Endodermal cell (in vitro differentiated cells): ENCODE data around the gene ZFP69. TPM values are rescaled to one million over a fixed set of nuclear protein-coding genes. Genes with fewer than 3 reads are reported as not detected.

Experiments
- DNase-seq: peaks from one replicate; pipeline ENCODE4 v3.0.0-alpha.2; 2017
- H3K27ac ChIP-seq: 2 replicates; pipeline ENCODE4 v1.5.1; 2013; ENCODE audit warnings: mild to moderate bottlenecking, low read depth, low read length, moderate library complexity
- H3K27me3 ChIP-seq: 2 replicates; pipeline ENCODE4 v1.6.1; 2013; ENCODE audit warnings: mild to moderate bottlenecking, low read length, moderate library complexity; ENCODE audit not compliant: insufficient read depth, control insufficient read depth, poor library complexity, severe bottlenecking
- H3K36me3 ChIP-seq: 2 replicates; pipeline ENCODE4 v1.7.0; 2013; ENCODE audit warnings: mild to moderate bottlenecking, low read length, moderate library complexity; ENCODE audit not compliant: control insufficient read depth, insufficient read depth
- H3K4me1 ChIP-seq: one replicate; pipeline ENCODE4 v1.7.0; 2013; ENCODE audit warnings: low read length; ENCODE audit not compliant: control insufficient read depth, insufficient read depth
- H3K4me3 ChIP-seq: 2 replicates; pipeline ENCODE4 v1.5.1; 2013; ENCODE audit warnings: mild to moderate bottlenecking, low read length, moderate library complexity
- H3K9ac ChIP-seq: 2 replicates; pipeline ENCODE4 v1.6.1; 2013; ENCODE audit warnings: mild to moderate bottlenecking, low read length, moderate library complexity; ENCODE audit not compliant: poor library complexity, severe bottlenecking; ENCODE audit errors: extremely low read depth
- H3K9me3 ChIP-seq: 2 replicates; pipeline ENCODE4 v1.6.1; 2013; ENCODE audit warnings: mild to moderate bottlenecking, low read length, moderate library complexity; ENCODE audit not compliant: control insufficient read depth
- H3K27ac Mint-ChIP-seq: 2 replicates; pipeline ENCODE4 v1.8.0; 2020; ENCODE audit warnings: mixed read lengths
- H3K27me3 Mint-ChIP-seq: 2 replicates; pipeline ENCODE4 v1.8.0; 2021; ENCODE audit warnings: mild to moderate bottlenecking, mixed read lengths; ENCODE audit not compliant: insufficient read depth
- H3K36me3 Mint-ChIP-seq: 2 replicates; pipeline ENCODE4 v1.8.0; 2020; ENCODE audit warnings: low read depth, mixed read lengths
- H3K4me1 Mint-ChIP-seq: 2 replicates; pipeline ENCODE4 v1.8.0; 2020; ENCODE audit warnings: mixed read lengths
- H3K4me3 Mint-ChIP-seq: 2 replicates; pipeline ENCODE4 v1.8.0; 2020; ENCODE audit warnings: mild to moderate bottlenecking, moderate library complexity, mixed read lengths
- H3K9me3 Mint-ChIP-seq: 2 replicates; pipeline ENCODE4 v1.8.0; 2020; ENCODE audit warnings: mild to moderate bottlenecking, mixed read lengths
- WGBS, 2 experiments: methylation state at CpG; one replicate each; pipeline versions ENCODE4 v1.1.5 to v1.1.7; 2013; ENCODE audit warnings: missing lambda C conversion rate in 2 of 2, mixed read lengths in 1 of 2; ENCODE audit not compliant: insufficient coverage in 1 of 2, insufficient read length in 1 of 2; 5-methylcytosine and 5-hydroxymethylcytosine counted together
- long read RNA-seq, 4 experiments: library from polyadenylated mRNA in 2 of 4; library from RNA in 1 of 4; library from capped mRNA in 1 of 4; stranded (forward) in 3 of 4; unstranded in 1 of 4; transcript quantifications; one replicate each; pipeline ENCODE4 v2.0.0, GENCODE V29; 2020 to 2021; ENCODE audit warnings: inconsistent platforms in 1 of 4
- polyA plus RNA-seq, 2 experiments: library from polyadenylated mRNA; stranded (reverse); fragments of 50-300 nt; gene quantifications; one replicate each; pipeline ENCODE4 v1.2.3, GENCODE V29; 2013
- total RNA-seq, 2 donors: library from RNA; stranded (reverse); fragmentation: NEBNext Ultra II Directional in 1 of 2; extraction: Animal tissue kit (Norgen Biotek cat#: 25700) in 1 of 2; gene quantifications; 2 replicates in 1 of 2; 3 replicates in 1 of 2; pipeline ENCODE4 v1.2.1, GENCODE V29; 2021
- TF ChIP-seq, protein P1 (sequence below): fragments of 200-600 bp; sonication (generic); conservative IDR thresholded peaks from 2 replicates; pipeline ENCODE4 v1.5.0; 2021; ENCODE audit warnings: antibody characterized with exemption, mild to moderate bottlenecking

ZFP69 gene
- 1 to 10 TPM; 4.9 to 6.0 TPM for total RNA-seq
- 5.8 TPM for polyA plus RNA-seq (2013, experiment 1 of 2)
- polyA plus RNA-seq (2013, experiment 2 of 2), result 6.2 TPM
- long read RNA-seq, experiment 1, partial matches to known transcripts, result 1 of 7 reads
- long read RNA-seq, experiment 1, other reads (novel, unspliced or antisense), result 5 of 7 reads
- long read RNA-seq, experiment 2, partial matches to known transcripts, result 0 of 12 reads
- long read RNA-seq, experiment 2, other reads (novel, unspliced or antisense), result 8 of 12 reads
- long read RNA-seq, experiment 3, result 0 reads
- long read RNA-seq, experiment 4, result 0 reads

DNA sequence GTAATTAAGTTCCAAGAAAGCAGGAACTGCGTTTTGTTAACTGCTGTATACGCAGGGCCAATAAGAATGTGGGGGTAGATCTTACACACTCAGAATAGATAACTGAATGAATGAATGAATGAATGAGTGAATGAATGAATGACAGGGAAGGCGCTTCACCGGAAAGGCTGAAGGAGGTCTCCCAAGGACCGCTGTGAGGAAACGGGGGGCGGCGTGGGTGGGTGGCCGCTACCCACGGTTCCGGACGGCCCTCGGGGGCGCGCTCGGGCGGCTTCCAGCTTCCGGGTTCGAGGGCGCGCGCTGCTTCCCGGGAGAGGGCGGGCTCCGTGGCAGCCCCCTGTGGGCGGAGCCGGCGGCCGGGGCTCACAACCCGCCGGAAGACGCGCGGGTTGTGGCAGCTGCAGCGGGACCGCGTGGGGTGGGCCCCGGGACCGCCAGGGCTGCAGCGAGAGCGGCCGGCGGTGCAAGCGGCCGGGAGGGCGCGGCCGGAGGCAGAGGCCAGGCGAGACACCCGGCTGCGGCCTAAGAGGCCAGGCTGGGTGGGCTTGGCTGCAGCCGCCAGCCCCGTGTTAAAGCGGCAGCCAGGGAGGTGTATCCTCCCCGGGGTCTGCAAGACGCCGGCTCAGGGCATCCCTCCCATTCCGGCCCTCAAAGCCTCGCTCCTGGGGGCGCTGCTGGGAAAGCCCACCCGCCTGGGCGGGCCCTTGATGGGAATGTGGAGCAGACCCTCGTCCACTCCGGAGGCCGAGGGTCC lies at the start of gene ZFP69:
Gene ZFP69 (plus strand): TSS at position 367 of the 754 bp plus-strand sequence. CDS start 2,072 bp downstream, outside the sequence.
- Mint-ChIP-seq H3K27ac (no peak within 1 kb of the TSS), H3K4me1 (peaks cover 7% of the 10 kb centered on the region), H3K36me3 (peaks cover 19% of the 10 kb centered on the region), H3K9me3 (peaks cover 26% of the 10 kb centered on the region), H3K27me3 (peaks cover 2% of the 10 kb centered on the region), H3K4me3 (peak within 1 kb of the TSS; percentile 73)
- WGBS, 2 experiments, result 1 to 2% methylated on average over 23 to 65 of the region's 65 CpGs
- Histone ChIP-seq H3K9ac (peak within 1 kb of the TSS; percentile 36), H3K27ac (peak within 1 kb of the TSS; percentile 40), H3K4me3 (peak within 1 kb of the TSS; percentile 91), H3K27me3 (no peaks in the 10 kb centered on the region), H3K9me3 (peaks cover 31% of the 10 kb centered on the region), H3K4me1 (no peaks in the 10 kb centered on the region), H3K36me3 (peaks cover 15% of the 10 kb centered on the region)
- TF ChIP-seq, protein P1, sequence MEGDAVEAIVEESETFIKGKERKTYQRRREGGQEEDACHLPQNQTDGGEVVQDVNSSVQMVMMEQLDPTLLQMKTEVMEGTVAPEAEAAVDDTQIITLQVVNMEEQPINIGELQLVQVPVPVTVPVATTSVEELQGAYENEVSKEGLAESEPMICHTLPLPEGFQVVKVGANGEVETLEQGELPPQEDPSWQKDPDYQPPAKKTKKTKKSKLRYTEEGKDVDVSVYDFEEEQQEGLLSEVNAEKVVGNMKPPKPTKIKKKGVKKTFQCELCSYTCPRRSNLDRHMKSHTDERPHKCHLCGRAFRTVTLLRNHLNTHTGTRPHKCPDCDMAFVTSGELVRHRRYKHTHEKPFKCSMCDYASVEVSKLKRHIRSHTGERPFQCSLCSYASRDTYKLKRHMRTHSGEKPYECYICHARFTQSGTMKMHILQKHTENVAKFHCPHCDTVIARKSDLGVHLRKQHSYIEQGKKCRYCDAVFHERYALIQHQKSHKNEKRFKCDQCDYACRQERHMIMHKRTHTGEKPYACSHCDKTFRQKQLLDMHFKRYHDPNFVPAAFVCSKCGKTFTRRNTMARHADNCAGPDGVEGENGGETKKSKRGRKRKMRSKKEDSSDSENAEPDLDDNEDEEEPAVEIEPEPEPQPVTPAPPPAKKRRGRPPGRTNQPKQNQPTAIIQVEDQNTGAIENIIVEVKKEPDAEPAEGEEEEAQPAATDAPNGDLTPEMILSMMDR, result no peak
- DNase-seq, result peak; percentile 85

DNA sequence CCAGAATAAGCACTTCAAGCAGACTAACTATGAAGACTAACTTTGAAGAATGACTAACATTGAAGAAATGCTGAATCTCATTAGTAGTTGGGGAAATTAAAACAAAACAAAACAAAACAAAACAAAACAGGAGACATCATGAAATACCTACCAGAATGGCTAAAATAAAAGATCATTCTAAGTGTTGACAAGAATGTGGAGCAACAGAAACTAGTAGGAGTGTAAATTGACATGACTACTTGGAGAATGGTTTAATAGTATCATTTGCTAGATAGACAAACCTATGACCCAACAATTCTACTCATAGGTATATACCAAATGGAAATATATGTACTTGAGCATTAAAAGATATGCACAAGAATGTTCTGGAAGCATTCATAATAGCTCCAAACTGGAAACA lies 45.7 kb upstream of the ZFP69 start:
- Mint-ChIP-seq H3K4me3 (no peak overlapping the region), H3K27ac (no peak overlapping the region), H3K36me3 (peaks cover 3% of the 10 kb centered on the region), H3K4me1 (no peaks in the 10 kb centered on the region), H3K9me3 (no peaks in the 10 kb centered on the region), H3K27me3 (peaks cover 2% of the 10 kb centered on the region)
- Histone ChIP-seq H3K27ac (no peak overlapping the region), H3K36me3 (no peaks in the 10 kb centered on the region), H3K9ac (no peak overlapping the region), H3K4me1 (no peaks in the 10 kb centered on the region), H3K9me3 (no peaks in the 10 kb centered on the region), H3K4me3 (no peak overlapping the region), H3K27me3 (no peaks in the 10 kb centered on the region)
- DNase-seq, result no peak
- TF ChIP-seq, protein P1, result no peak

DNA sequence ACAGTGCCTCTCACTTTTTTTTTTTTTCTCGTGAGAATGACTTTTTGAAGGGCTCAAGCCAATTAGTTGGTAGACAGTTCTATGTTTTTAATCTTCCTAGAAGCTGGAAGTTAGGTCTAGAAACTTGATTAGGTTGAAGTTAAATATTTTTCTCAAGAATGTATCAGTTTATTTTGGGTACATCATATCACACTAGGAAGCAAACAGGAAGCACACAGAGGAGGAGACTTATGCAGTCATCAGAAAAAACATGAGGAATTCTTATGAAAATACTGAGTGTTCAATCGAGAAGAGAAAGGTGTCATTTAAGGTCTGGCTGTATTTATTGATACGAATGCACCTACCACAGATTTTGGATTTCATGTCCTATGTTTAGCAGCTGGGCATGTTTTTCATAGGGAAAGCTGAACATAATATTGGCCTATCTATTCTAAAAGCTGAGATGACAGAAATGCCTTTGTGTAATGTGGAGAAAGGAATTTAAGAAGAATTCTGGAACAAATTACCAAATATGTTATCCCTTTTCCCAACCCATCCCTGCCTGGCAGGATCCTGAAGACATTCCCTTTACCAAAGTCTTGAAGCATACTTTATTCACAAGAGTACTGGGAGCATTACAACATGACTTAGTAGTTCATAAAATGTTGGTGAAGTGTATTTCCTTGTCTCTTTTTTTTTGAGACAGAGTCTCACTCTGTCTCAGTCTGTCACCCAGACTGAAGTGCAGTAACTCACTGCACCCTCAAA lies 44.3 kb upstream of the ZFP69 start:
- Mint-ChIP-seq H3K36me3 (no peaks in the 10 kb centered on the region), H3K4me1 (no peaks in the 10 kb centered on the region), H3K27ac (no peak overlapping the region), H3K9me3 (no peaks in the 10 kb centered on the region), H3K27me3 (peaks cover 2% of the 10 kb centered on the region), H3K4me3 (no peak overlapping the region)
- Histone ChIP-seq H3K27me3 (no peaks in the 10 kb centered on the region), H3K9ac (no peak overlapping the region), H3K4me1 (no peaks in the 10 kb centered on the region), H3K4me3 (no peak overlapping the region), H3K27ac (no peak overlapping the region), H3K9me3 (no peaks in the 10 kb centered on the region), H3K36me3 (no peaks in the 10 kb centered on the region)
- no peak for DNase-seq
- TF ChIP-seq, protein P1, result no peak
- 86 to 96% methylated on average over 2 to 3 of the region's 3 CpGs for WGBS, 2 experiments
